ENCODE measurements around the gene KIRREL2. TPM values are rescaled to one million over a fixed set of nuclear protein-coding genes. Genes with fewer than 3 reads are reported as not detected.

The KIRREL2 gene
- total RNA-seq, 1 donor from 2014 or later, result not detected

- intact Hi-C loops (cut with micrococcal nuclease), result no loop called here
- H3K9me3 ChIP-seq (replicated peaks), result peaks cover 26% of the 10 kb centered on the region
- H3K27me3 ChIP-seq (ENCODE audit: low read depth), result peaks cover 87% of the 10 kb centered on the region
- TF ChIP-seq CTCF (IDR thresholded peaks at IDR 0.05; ENCODE audit: borderline replicate concordance), result no peak
- no peak for DNase-seq
- no peak overlapping the region for H3K27ac ChIP-seq (replicated peaks)
- H3K4me1 ChIP-seq, result peaks cover 19% of the 10 kb centered on the region
- no peak overlapping the region for H3K4me3 ChIP-seq
- no peaks in the 10 kb centered on the region for H3K36me3 ChIP-seq
Measured at GRCh38 chr19:35841961-35842595, 14.6 kb upstream of the KIRREL2 start.

- Histone ChIP-seq H3K36me3 (no peaks in the 10 kb centered on the region), H3K27ac (replicated peaks) (no peak overlapping the region), H3K4me1 (peaks cover 19% of the 10 kb centered on the region), H3K27me3 (ENCODE audit: low read depth) (peaks cover 88% of the 10 kb centered on the region), H3K4me3 (no peak overlapping the region), H3K9me3 (replicated peaks) (peaks cover 26% of the 10 kb centered on the region)
- DNase-seq, result no peak
- no peak for TF ChIP-seq CTCF (IDR thresholded peaks at IDR 0.05; ENCODE audit: borderline replicate concordance)
- intact Hi-C loops (cut with micrococcal nuclease), result no loop called here
Measured at GRCh38 chr19:35842666-35843272, 13.9 kb upstream of the KIRREL2 start.

- intact Hi-C loops (cut with micrococcal nuclease), result no loop called here
- Histone ChIP-seq H3K4me3 (no peak overlapping the region), H3K4me1 (peaks cover 19% of the 10 kb centered on the region), H3K36me3 (no peaks in the 10 kb centered on the region), H3K27ac (replicated peaks) (no peak overlapping the region), H3K9me3 (replicated peaks) (peaks cover 15% of the 10 kb centered on the region), H3K27me3 (ENCODE audit: low read depth) (peaks cover 90% of the 10 kb centered on the region)
- no peak for TF ChIP-seq CTCF (IDR thresholded peaks at IDR 0.05; ENCODE audit: borderline replicate concordance)
- DNase-seq, result no peak
Measured at GRCh38 chr19:35843676-35844481, 12.8 kb upstream of the KIRREL2 start.

- peaks cover 7% of the 10 kb centered on the region for H3K9me3 ChIP-seq (replicated peaks)
- no peaks in the 10 kb centered on the region for H3K36me3 ChIP-seq
- peaks cover 19% of the 10 kb centered on the region for H3K4me1 ChIP-seq
- H3K27me3 ChIP-seq (ENCODE audit: low read depth), result peaks cover 90% of the 10 kb centered on the region
- no peak overlapping the region for H3K27ac ChIP-seq (replicated peaks)
- peak overlapping the region; percentile 49 for H3K4me3 ChIP-seq
- DNase-seq, result no peak
- TF ChIP-seq CTCF (IDR thresholded peaks at IDR 0.05; ENCODE audit: borderline replicate concordance), result no peak
- intact Hi-C loops (cut with micrococcal nuclease), result no loop called here
Measured at GRCh38 chr19:35844482-35845214, 12.1 kb upstream of the KIRREL2 start.

Measured in left ventricle myocardium inferior (tissue), 1 donor.